PC-9 (cell line): Measurements from ENCODE around the gene GSK3B.

Experiments used
- EZH2 ChIP-seq: fragments of 200-600 bp; sonication (generic); IDR thresholded peaks from 2 replicates; pipeline ENCODE4 v1.8.0; 2017; ENCODE audit warnings: antibody characterized with exemption, low read depth
- TF ChIP-seq, protein P1 (sequence below): fragments of 200-600 bp; sonication (generic); conservative IDR thresholded peaks from 2 replicates; pipeline ENCODE4 v1.6.1; 2017; ENCODE audit warnings: mixed run types, antibody characterized with exemption, mild to moderate bottlenecking, moderate library complexity

DNA sequence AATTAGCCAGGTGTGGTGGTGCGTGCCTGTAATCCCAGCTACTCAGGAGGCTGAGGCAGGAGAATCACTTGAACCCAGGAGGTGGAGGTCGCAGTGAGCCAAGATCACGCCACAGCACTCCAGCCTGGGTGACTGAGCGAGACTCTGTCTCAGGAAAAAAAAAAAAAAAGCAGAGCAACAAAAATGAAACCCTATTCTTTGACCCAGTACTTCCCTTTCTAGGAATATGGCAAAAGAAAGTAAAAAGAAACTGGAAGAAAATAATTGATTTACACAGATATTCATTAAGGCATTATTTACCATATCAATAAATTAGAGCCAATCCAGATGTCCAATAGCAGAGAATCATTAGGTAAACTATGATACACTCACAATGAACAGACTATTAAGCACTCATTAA, 67.0 kb downstream of the GSK3B start:
- TF ChIP-seq, protein P1, sequence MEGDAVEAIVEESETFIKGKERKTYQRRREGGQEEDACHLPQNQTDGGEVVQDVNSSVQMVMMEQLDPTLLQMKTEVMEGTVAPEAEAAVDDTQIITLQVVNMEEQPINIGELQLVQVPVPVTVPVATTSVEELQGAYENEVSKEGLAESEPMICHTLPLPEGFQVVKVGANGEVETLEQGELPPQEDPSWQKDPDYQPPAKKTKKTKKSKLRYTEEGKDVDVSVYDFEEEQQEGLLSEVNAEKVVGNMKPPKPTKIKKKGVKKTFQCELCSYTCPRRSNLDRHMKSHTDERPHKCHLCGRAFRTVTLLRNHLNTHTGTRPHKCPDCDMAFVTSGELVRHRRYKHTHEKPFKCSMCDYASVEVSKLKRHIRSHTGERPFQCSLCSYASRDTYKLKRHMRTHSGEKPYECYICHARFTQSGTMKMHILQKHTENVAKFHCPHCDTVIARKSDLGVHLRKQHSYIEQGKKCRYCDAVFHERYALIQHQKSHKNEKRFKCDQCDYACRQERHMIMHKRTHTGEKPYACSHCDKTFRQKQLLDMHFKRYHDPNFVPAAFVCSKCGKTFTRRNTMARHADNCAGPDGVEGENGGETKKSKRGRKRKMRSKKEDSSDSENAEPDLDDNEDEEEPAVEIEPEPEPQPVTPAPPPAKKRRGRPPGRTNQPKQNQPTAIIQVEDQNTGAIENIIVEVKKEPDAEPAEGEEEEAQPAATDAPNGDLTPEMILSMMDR, result no peak
- TF ChIP-seq EZH2, result no peak
